ENCODE measurements around the gene CCDC88C. TPM values are rescaled to one million over a fixed set of nuclear protein-coding genes. Genes with fewer than 3 reads are reported as not detected.

CCDC88C gene
- total RNA-seq, 1 experiment from 2014 or later, result 19.7 TPM

DNA sequence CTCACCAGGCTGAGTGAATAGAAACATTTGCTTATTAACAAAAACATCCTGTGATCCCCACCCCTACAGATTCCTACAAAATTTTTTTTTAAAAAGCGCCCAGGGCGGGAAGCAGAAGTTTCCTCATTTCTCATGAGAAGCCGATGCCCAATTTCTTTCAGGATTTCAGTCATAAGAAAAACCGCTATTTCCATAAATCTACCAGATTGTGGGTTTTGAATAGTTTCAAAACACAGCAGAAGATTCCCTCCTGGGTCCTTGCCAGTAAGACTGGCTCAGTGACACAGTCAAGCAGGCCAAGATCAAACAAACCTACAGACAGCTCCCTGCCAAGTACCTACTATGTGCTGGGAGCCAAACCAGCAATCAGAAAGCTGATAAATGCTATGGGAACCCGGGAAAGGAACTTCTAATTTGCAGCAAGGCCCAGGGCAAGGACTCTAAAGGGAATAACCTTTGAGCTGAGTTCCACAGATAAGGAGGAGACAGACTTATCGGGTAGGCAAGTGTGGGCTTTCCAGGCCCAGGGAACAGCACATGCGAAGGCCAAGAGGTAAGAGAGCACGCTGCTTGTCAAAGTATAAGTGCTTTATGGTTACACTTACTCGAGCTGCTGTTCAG is 68.7 kb downstream of the CCDC88C start:
- Histone ChIP-seq H3K9me3 (ENCODE audit: low read length) (no peaks in the 10 kb centered on the region), H3K4me2 (ENCODE audit: low read length) (no peak overlapping the region), H3K9ac (ENCODE audit: low read length) (no peak overlapping the region), H3F3A (ENCODE audit: low read length, unreplicated experiment) (no peaks in the 10 kb centered on the region), H4K20me1 (ENCODE audit: low read length) (no peaks in the 10 kb centered on the region), H2AFZ (ENCODE audit: low read length) (no peak overlapping the region), H3K4me3 (ENCODE audit: low read length) (no peak overlapping the region), H3K27me3 (ENCODE audit: low read length) (no peaks in the 10 kb centered on the region), H3K36me3 (ENCODE audit: low read depth, low read length) (no peaks in the 10 kb centered on the region), H3K79me2 (ENCODE audit: low read length) (peaks cover 10% of the 10 kb centered on the region), H3K9me2 (replicated peaks; ENCODE audit: low read length) (no peaks in the 10 kb centered on the region), H3K27ac (ENCODE audit: low read length) (0 out of 2 replicates have a peak overlapping the region, but pooled peaks have one; percentile 6), H3K4me1 (ENCODE audit: insufficient read depth, low read length) (peaks cover 16% of the 10 kb centered on the region)
- intact Hi-C loops (cut with micrococcal nuclease), result no loop called here
- ChIA-PET CTCF (no interaction called here), POLR2A (ENCODE audit: unreplicated experiment) (no interaction called here)
- TF ChIP-seq, protein P1, sequence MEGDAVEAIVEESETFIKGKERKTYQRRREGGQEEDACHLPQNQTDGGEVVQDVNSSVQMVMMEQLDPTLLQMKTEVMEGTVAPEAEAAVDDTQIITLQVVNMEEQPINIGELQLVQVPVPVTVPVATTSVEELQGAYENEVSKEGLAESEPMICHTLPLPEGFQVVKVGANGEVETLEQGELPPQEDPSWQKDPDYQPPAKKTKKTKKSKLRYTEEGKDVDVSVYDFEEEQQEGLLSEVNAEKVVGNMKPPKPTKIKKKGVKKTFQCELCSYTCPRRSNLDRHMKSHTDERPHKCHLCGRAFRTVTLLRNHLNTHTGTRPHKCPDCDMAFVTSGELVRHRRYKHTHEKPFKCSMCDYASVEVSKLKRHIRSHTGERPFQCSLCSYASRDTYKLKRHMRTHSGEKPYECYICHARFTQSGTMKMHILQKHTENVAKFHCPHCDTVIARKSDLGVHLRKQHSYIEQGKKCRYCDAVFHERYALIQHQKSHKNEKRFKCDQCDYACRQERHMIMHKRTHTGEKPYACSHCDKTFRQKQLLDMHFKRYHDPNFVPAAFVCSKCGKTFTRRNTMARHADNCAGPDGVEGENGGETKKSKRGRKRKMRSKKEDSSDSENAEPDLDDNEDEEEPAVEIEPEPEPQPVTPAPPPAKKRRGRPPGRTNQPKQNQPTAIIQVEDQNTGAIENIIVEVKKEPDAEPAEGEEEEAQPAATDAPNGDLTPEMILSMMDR (conservative IDR thresholded peaks at IDR 0.05; ENCODE audit: low read depth, low read length), result no peak
- TF ChIP-seq EZH2phosphoT487 (IDR thresholded peaks at IDR 0.05; ENCODE audit: borderline replicate concordance, low read length) (no peak), EZH2 (IDR thresholded peaks at IDR 0.05; ENCODE audit: low read length, unreplicated experiment) (no peak)
- BruUV-seq (replicated peaks), result no TSS peak
- ATAC-seq, result no peak
- no peak for DNase-seq

DNA sequence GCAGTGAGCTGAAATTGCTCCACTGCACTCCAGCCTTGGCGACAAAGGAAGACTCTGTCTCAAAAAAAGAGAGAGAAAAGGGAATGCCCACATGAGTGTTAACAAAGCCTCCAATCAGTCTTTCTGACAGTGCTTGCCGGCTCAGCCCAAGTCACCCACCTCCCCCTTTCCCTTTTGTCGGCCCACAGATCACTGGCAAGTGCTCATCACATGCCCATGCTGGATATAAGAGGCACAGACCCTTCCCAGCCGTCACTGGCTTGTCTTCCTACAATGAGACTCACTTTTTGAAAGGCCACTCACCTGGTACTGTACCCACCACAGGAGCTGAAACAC is 70.8 kb downstream of the CCDC88C start:
- ChIA-PET POLR2A (ENCODE audit: unreplicated experiment) (interaction anchor here (0.6 to 0.7 kb wide), 2 partner anchors 9 to 22 kb away, joined by 5 to 6 read pairs; no protein-coding TSS in a partner anchor), CTCF (no interaction called here)
- Histone ChIP-seq H3K79me2 (ENCODE audit: low read length) (peaks cover 10% of the 10 kb centered on the region), H3F3A (ENCODE audit: low read length, unreplicated experiment) (no peaks in the 10 kb centered on the region), H2AFZ (ENCODE audit: low read length) (no peak overlapping the region), H3K9me2 (replicated peaks; ENCODE audit: low read length) (no peaks in the 10 kb centered on the region), H4K20me1 (ENCODE audit: low read length) (no peaks in the 10 kb centered on the region), H3K36me3 (ENCODE audit: low read depth, low read length) (no peaks in the 10 kb centered on the region), H3K9ac (ENCODE audit: low read length) (peak overlapping the region; percentile 50), H3K4me1 (ENCODE audit: insufficient read depth, low read length) (peaks cover 16% of the 10 kb centered on the region), H3K27ac (ENCODE audit: low read length) (peak overlapping the region; percentile 59), H3K27me3 (ENCODE audit: low read length) (no peaks in the 10 kb centered on the region), H3K4me2 (ENCODE audit: low read length) (0 out of 2 replicates have a peak overlapping the region, but pooled peaks have one; percentile 22), H3K9me3 (ENCODE audit: low read length) (no peaks in the 10 kb centered on the region), H3K4me3 (ENCODE audit: low read length) (no peak overlapping the region)
- ATAC-seq, result no peak
- no peak for DNase-seq
- TF ChIP-seq EZH2 (IDR thresholded peaks at IDR 0.05; ENCODE audit: low read length, unreplicated experiment) (no peak), EZH2phosphoT487 (IDR thresholded peaks at IDR 0.05; ENCODE audit: borderline replicate concordance, low read length) (no peak)
- TF ChIP-seq, protein P1 (conservative IDR thresholded peaks at IDR 0.05; ENCODE audit: low read depth, low read length), result no peak
- intact Hi-C loops (cut with micrococcal nuclease), result loop anchor here (2.0 kb wide), 1 partner anchor 36 kb away; no protein-coding TSS in a partner anchor
- no TSS peak for BruUV-seq (replicated peaks)

DNA sequence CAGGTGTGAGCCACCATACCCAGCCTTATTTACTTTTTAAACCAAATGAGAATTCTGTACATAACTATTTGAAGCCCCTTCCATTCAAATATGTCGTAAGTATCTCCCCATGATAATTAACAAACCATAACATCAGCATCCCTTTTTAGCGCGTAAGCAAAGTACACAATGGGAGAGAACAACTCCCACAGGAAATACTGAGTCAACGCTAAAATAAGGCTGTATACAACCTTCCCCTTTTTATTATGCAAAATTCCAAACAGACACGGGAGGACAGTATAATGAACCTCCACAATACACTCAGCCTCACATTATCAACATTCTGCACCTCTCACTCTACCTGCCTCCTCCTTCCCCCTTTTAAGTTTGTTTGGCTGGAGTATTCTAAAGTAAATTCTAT is 73.5 kb downstream of the CCDC88C start:
- no peak overlapping the region for H3K4me3 ChIP-seq (ENCODE audit: low read length)
- H3K9me3 ChIP-seq (ENCODE audit: low read length), result no peaks in the 10 kb centered on the region
- DNase-seq (peak; percentile 6), ATAC-seq (peak; percentile 53; the same call in 1 of the 2 replicates)
- POLR2A ChIA-PET (ENCODE audit: unreplicated experiment), result no interaction called here
- no peak overlapping the region for H3K4me2 ChIP-seq (ENCODE audit: low read length)
- no TSS peak for BruUV-seq (replicated peaks)
- H3K9me2 ChIP-seq (replicated peaks; ENCODE audit: low read length), result no peaks in the 10 kb centered on the region
- no peak for TF ChIP-seq EZH2phosphoT487 (IDR thresholded peaks at IDR 0.05; ENCODE audit: borderline replicate concordance, low read length)
- TF ChIP-seq, protein P1 (conservative IDR thresholded peaks at IDR 0.05; ENCODE audit: low read depth, low read length), result no peak
- no peak for TF ChIP-seq EZH2 (IDR thresholded peaks at IDR 0.05; ENCODE audit: low read length, unreplicated experiment)
- H2AFZ ChIP-seq (ENCODE audit: low read length), result no peak overlapping the region
- no peak overlapping the region for H3K9ac ChIP-seq (ENCODE audit: low read length)
- H3K36me3 ChIP-seq (ENCODE audit: low read depth, low read length), result no peaks in the 10 kb centered on the region
- H4K20me1 ChIP-seq (ENCODE audit: low read length), result no peaks in the 10 kb centered on the region
- intact Hi-C loops (cut with micrococcal nuclease), result no loop called here
- H3K79me2 ChIP-seq (ENCODE audit: low read length), result peaks cover 10% of the 10 kb centered on the region
- no peaks in the 10 kb centered on the region for H3K27me3 ChIP-seq (ENCODE audit: low read length)
- CTCF ChIA-PET, result no interaction called here
- no peaks in the 10 kb centered on the region for H3F3A ChIP-seq (ENCODE audit: low read length, unreplicated experiment)
- no peak overlapping the region for H3K27ac ChIP-seq (ENCODE audit: low read length)
- H3K4me1 ChIP-seq (ENCODE audit: insufficient read depth, low read length), result peaks cover 16% of the 10 kb centered on the region

Measured in PC-3 (cell line).